HG03469 (cell line): ENCODE measurements around the gene AJAP1.

Experiments used
- ATAC-seq: cut with Tn5 transposase; IDR thresholded peaks from one replicate; pipeline ENCODE4 v1.9.1; 2021; ENCODE audit warnings: mild to moderate bottlenecking, moderate library complexity, moderate number of reproducible peaks; ENCODE audit not compliant: unreplicated experiment

AJAP1 gene

GRCh38 chr1:4803335-4803734 is 148.9 kb downstream of the AJAP1 start:
- no peak for ATAC-seq

GRCh38 chr1:4805987-4806386 is 151.6 kb downstream of the AJAP1 start:
- no peak for ATAC-seq

GRCh38 chr1:4820543-4820942 is 166.1 kb downstream of the AJAP1 start:
- ATAC-seq, result no peak

GRCh38 chr1:4825800-4826450 is 171.5 kb downstream of the AJAP1 start:
- no peak for ATAC-seq

GRCh38 chr1:4830707-4831106 is 176.3 kb downstream of the AJAP1 start:
- no peak for ATAC-seq

GRCh38 chr1:4836574-4836973 is 182.2 kb downstream of the AJAP1 start:
- no peak for ATAC-seq

- ATAC-seq, result no peak
Observed at GRCh38 chr1:4837031-4837600, 182.7 kb downstream of the AJAP1 start.

- ATAC-seq, result no peak
Observed at GRCh38 chr1:4837752-4838151, 183.3 kb downstream of the AJAP1 start.

GRCh38 chr1:4838231-4838630 is 183.8 kb downstream of the AJAP1 start:
- ATAC-seq, result no peak
